ENCODE results near the gene MAGI2.

The MAGI2 gene

DNA sequence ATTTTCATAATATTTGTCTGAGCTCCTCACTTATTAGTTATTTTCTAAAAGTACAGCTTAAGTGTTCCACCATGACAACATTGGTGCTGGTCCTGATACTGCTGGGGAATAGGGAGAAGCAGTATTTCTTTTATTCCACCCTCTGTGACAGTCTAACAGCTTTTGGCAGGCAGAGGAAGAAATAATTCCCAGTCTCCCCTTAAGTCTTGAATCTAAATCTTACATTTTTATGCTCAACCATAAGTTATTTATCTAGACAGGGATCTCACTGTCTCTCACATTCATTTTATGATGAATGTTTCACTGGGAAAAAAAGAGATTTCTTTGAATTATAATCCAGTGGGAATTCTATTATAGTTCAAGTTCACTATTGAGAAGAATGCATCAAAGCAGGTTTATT lies 71.5 kb downstream of the MAGI2 start:
- no peak for DNase-seq (ENCODE audit: low read depth in 3 of 3, low spot score in 1 of 3)

DNA sequence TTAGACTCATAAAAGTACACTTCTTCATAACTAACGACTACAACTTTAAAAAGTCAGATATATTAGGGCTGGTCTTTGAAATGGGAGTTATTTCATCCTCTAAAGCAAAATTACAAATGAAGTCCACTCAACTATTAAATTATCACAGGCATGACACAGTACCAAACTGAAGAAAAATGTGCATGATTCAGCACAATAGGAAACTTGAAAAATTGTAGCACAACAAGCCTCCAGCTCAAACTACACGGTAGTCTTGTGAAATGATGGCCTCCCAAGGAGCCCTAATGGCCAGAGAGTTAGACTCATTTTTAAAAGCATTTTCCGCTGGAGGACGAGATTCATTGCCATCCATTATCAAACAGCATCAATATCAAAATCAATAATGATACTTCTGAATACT lies 76.4 kb downstream of the MAGI2 start:
- DNase-seq (ENCODE audit: low read depth in 3 of 3, low spot score in 1 of 3), result no peak

DNA sequence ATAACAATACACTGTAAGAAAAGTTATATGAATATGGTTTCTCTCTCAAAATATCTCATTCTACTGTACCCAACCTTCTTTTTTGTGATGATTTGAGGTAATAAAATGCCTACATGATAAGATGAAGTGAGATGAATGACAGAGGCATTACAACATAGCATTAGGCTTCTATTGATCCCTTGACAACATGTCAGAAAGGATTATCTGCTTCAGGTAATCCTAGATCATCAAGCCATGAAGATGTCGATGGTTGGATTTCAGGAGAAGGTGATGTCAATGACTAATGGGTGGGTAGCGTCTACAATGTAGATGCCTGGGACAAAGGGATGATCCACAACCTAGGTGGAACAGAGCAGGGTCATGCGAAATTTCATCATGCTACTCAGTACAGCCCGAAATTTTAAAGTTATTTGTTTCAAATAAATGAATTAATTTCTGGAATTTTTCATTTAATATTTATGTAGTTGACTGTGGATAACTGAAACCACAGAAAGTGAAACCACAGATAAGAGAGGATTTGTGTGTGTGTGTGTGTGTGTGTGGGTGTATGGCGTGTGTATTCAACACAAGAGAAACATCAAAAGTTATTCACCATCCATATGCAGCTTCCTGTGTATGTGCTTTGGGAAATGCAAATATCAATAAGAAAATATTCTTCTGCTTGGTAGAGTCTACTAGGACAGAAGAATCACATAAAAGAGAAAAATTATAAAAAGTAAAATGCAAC lies 77.0 kb downstream of the MAGI2 start:
- DNase-seq (ENCODE audit: low read depth in 3 of 3, low spot score in 1 of 3), result no peak

DNA sequence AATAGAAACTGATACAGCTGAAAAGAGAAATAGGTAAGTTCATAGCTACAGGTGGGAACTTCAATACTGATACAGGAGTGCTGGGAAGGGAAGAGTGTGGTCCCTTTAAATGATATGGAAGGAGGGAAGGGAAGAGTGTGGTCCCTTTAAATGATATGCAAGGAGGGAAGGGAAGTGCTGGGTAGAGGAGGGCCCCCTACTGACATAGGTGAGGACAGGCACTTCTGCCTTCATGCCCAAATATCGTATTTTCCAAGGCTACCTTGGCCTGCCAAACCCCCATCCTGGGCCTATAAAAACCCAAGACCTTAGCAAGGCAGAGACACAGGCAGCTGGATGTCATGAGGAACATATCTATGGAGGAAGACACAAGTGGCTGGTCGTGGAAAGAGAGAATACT lies 92.3 kb downstream of the MAGI2 start:
- no peak for DNase-seq (ENCODE audit: low read depth in 3 of 3, low spot score in 1 of 3)

DNA sequence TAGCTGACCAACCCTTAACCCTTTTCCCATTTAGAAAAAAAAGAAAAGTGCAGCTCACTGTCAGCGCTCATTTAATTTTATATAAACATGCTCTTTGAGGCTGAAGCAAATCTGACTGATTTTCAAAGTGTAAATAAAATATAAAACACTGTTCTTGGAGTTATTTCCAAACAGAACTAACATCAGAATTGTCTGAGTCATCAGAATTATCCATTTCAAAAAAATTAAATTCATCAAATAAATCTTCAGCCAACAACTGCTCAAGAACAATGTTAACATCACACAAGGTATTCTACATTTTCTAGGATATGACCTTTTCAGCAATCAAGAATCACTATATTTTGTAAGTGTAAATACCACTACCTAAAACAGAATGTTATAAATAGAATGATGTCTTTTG lies 93.6 kb downstream of the MAGI2 start:
- DNase-seq (ENCODE audit: low read depth in 3 of 3, low spot score in 1 of 3), result no peak

DNA sequence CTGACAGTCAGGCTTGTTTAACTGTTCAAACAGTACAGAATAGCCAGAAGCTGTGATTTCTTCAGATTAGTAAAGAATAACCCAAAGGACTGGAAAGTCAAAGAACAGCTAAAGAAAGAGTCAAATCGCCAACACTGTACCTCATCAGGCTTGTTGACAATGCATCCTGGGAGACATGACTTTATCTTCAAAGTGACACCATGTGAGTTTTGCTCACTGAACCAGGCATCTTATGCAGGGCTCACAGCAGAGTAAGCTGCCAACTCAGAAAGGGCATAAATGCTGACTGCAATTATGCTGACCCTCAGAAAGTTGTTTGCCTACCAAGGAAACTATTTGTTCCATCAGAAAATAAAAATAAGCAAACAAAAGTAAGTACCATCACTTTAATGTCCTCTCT lies 96.4 kb downstream of the MAGI2 start:
- no peak for DNase-seq (ENCODE audit: low read depth in 3 of 3, low spot score in 1 of 3)

DNA sequence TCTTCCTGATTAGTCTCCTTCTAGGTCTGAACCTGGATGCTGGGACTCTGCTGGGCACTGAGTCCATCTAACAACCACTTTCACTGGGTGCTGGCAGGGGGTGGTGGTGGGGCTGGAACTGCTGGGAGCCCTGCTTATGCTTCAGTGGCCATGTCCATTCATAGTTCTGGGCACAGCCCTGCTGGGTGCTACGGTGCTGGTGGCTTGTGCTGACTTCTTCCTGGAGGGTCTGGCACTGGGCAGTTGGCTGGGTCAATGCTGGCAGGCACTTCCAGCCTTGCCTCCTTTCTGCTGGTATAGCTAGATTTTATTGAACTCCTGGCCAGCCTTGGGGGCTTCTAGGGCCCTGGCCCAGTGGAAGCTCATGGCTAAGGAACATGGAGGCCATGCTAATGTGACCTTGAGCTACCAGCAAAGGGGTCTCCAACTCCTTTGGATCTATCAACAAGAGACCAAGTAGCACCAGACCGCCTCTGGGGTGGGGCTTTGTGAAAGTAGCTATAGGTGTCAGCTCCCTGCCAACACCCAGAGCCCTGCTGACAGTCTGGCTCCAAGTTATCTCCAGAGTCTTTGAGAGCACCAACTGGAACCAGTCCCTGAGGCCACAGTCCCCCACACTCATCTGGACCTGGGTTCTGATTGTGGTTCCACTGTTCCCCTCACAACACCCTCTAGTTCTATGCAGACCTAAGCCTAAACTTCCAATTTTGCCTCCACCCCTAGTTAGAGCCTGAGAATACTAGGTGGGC lies 99.6 kb downstream of the MAGI2 start:
- no peak for DNase-seq (ENCODE audit: low read depth in 3 of 3, low spot score in 1 of 3)

DNA sequence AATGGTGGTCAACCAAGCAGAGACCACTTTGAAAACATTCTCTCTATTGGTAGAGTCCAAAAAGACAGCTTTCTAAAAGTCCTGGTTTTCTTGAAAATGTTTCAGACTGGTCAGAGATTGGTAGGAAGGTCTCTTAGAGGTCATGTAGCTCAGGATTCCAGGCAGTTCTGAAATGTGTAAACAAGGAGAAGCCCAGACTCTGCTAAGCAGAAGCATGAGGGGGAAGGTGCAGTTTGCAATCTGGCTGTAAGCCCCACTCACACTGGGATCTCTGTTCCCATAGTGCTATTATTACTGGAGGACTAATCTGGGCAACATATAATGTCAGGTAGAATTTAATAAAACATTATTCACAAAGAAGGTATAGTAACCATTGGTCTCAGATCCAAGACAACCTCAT lies 101.1 kb downstream of the MAGI2 start:
- DNase-seq (ENCODE audit: low read depth in 3 of 3, low spot score in 1 of 3), result no peak

DNA sequence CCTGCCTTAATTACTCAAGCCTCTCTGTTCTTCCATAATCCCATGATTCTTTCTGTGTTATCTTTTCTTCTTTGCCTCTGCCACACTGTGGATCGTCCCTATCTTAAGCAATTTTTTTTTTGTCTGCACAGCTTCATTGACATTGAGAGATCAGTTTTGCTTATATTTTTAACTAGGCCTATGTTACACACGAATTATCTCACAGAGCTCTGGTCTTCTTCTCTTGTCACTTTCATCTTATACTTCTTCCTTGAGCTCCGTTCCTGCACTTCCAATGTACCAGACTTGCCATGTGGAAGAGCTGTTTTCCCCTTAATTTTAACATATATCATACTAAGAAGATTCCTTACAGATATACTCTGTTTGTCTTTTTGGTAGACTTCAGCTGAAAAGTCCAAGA lies 106.1 kb downstream of the MAGI2 start:
- DNase-seq (ENCODE audit: low read depth in 3 of 3, low spot score in 1 of 3), result no peak

DNA sequence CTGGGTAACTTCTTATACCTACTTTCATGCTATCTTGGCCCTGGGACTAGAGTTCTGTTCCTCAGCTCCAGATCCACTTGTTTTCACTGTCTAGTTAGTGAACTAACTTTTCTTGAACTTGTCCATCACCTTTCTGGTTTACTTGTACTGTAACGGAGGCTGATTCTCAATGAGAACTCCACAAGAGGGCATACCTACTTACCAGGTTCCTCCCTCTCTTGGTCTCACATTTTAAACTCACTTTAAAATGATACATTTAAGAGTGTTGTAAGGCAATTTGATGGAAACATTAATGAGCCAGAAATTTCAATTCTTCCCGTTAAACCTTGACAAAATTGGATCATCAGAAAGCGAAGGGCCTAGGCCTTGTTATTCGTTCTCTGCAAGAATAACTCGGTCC lies 111.6 kb downstream of the MAGI2 start:
- no peak for DNase-seq (ENCODE audit: low read depth in 3 of 3, low spot score in 1 of 3)

DNA sequence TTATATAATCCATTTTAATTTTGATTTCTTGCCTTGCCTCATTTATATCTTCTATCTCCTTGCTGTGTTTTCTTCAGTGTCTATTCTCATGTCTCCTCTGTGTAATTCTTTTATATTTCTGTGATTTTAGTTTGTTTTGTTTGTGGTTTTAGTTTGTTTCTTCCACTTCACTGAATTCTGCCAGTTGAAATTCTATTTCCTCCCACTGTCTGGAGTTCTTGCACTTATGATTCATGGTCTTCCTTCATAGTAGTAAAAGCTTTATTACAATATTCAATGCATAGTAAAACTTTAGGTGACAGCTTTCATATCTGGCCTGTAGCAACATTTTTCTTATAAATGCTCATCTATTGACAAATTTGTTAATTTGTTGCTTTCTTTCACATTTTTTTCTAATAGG lies 113.3 kb downstream of the MAGI2 start:
- no peak for DNase-seq (ENCODE audit: low read depth in 3 of 3, low spot score in 1 of 3)

DNA sequence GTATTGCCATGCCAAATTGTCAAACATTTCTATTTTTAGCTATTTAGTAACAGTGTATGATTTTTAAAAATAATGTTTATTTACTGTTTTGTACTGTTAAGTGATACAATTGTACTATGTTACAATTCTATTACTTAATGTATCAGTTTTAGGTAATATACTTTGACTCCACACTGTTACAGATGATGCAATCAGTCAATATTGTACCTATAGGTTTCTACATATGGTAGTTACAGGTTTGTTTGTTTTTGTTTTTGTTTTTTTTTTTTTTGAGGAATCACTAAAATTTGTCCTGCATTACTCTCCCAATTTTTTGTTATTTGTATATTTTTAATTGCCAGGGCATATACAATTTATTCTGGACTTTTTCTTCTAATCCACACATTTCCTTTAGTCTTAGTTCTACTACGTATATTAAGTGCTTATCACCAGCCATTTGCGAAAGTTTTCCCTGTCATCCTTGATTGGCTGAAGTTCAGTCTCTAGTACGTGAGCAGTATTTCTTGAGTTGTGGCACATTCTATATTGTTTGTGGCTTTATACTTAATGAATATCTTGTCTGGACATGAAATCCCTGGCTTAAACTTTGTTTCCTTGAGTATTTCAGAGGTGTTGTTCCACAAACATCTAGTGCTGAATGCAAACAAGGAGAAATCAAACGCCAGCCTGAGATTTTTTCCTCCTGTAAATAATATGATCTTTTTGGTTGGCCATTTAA lies 114.1 kb downstream of the MAGI2 start:
- no peak for DNase-seq (ENCODE audit: low read depth in 3 of 3, low spot score in 1 of 3)

DNA sequence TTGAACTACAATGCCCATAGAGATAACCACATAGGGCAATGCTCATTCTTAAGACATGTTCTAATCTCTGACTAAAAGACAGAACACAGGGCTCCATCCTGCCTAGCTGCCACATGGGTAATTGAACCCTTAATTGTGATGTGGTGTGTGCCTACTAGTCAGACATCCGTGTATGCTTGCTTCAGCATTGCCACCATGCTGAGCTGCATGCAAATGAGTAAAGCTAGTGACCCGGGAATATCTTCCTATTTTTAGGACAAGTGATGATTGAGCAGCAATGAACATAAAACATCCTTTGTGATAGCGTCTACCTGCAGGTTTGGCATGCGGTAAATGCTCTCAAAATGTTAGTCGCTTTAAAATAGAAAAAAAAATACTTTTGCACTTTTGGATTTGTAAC lies 115.8 kb downstream of the MAGI2 start:
- no peak for DNase-seq (ENCODE audit: low read depth in 3 of 3, low spot score in 1 of 3)

DNA sequence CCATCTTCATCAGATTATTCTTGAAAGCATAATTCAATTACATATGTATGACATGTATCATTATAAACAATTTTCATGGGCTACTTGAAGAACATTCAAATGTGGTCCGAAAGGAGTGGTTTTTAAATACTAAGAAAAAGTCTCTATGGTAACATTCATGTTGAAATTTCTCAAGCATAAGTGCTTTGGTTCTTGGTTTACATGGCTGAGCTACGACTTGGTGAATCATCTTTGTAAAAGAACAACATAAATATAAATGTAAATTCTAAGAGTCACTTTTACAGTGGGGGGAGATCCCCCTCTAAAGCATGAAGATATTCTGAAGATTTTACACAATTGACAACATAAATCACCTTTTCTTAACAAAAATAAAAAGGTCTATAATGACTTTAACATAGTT lies 118.6 kb downstream of the MAGI2 start:
- no peak for DNase-seq (ENCODE audit: low read depth in 3 of 3, low spot score in 1 of 3)

DNA sequence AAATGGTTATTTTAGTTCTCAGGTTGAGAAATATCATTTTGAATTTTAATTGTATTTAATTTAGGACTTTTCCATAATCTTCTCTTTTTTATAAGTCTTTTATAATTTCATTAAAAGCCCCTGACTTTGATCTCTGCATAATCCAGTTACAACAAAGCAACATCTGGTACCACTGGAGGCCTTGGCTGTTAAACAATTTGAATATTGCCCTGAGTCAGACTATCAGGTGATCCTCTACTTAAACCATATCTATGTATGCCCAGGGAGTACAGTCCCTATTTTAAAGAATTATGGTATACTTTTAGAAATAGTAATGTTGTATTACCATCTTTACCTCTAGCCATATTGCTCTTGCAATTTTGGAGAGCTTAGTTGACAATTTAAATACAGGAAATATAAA lies 119.1 kb downstream of the MAGI2 start:
- no peak for DNase-seq (ENCODE audit: low read depth in 3 of 3, low spot score in 1 of 3)

DNA sequence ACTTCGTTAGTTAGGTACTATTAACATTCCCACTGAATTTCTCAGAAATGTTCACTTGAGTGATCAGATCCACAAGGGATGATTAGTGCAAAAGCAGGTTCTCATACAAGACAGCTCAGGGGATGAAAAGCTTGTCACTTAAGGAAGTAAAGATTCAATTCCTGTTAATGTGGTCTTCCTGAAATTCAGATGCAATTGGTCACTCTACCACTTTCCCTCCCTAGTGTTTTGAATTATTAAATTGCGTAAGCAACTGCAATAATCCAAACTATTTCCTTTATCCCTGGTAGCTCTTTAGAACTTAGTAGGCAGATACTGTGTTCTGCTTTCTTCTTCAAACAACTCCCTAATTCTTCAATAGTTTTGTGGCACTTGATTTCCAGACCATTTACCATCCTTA lies 121.4 kb downstream of the MAGI2 start:
- no peak for DNase-seq (ENCODE audit: low read depth in 3 of 3, low spot score in 1 of 3)

DNA sequence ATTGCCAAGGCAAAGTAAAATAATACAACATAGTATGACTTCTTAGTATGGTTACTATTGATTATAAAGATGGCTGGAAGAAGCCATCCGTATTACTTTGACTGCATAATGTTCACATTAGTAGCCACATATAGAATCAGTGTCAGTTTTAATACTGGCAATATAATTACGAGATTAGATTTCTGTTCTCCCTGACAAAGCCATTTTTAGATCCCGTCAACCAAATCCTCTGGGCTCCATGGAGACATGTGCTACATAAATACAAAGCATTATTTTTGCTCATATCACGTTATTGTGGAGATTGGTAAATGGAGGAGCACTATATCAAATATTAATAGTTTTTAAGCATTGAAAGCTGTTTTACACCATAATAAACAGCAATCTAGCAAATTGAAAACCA lies 124.0 kb downstream of the MAGI2 start:
- DNase-seq (ENCODE audit: low read depth in 3 of 3, low spot score in 1 of 3), result no peak

DNA sequence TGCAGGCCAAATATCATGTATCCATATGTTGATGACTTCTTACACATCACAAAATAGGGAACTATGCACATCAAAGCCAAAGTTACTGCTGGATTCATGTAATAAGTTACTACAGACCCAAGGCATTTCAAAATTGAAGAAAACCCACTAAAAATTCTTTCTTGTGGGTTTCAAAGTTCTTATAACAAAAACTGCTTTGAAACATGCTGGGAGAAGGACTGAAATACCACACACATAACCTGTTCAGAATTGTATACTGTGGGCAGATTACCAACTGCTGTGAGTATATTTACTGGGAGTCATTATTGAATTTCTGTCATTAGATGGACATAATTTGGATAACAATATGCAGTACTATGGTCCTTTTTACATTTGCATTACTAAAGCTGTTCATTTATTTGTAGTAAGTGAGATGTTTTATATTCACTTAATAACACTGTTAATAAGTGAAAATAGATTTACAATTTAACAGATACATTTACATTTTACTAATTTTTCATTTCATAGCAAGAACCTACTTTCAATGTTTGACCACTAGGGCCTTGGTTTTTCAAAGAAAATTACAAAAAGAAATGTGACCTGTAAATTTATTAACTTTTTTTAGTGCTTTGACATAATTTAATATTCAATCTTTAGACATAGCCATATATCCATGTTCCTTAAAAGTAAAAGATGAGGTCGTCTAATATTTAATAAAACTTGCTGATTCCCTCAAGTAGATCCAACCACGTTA lies 132.6 kb downstream of the MAGI2 start:
- no peak for DNase-seq (ENCODE audit: low read depth in 3 of 3, low spot score in 1 of 3)

DNA sequence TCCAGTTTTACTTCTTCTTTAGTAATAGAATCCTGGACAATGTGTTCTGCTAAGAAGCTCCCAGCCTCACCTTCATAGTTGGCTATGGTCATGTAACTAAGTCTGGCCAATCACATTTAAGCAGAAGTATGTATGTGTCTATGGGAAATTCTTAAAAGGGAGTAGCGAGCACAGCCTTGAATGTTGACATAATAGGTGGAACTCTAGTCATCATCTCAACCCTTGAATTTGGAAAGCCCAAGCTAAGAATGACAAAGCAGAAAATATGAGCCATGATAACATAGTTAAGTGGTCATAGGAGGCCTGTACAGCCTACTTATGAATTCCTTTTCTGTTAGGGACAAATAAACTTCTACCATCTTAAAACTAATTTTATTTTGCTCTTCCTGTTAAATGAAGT lies 134.1 kb downstream of the MAGI2 start:
- no peak for DNase-seq (ENCODE audit: low read depth in 3 of 3, low spot score in 1 of 3)

DNA sequence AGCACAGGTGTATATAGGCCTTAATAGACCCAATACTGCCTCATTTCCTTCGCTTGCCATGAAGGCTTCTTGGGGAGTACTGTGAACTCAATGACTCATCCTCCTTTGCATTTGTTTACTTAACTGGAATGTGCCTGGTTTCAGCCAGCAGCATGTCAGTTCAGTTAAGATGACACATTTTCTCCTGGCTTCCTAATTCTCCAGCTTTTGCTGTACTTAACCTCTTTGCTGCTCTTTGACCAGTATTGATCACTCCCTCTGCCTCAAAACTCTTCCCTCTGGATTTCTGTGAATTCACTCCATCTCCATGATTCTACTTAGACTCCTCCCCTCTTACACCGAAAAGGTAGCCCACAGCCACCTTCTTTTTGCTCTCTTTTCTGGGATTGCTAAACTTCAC lies 135.7 kb downstream of the MAGI2 start:
- DNase-seq (ENCODE audit: low read depth in 3 of 3, low spot score in 1 of 3), result no peak

DNA sequence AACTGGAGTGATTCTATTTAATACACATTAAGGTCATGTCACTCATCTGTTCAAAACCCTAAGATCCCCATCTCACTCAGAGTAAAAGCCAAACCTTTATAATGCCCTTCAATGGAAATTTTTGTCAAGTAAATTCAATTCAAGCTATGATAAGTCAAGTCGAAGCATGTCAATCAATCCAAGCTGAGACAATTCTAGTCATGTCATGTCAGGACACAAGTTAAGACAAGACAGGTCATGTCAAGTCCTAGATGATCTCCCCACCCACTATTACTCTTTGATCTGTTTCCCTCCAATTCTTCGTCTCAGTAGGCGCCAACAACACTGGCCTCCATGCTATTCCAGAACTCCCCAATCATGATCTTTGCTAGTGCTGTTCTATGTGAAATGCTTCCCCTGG lies 141.4 kb downstream of the MAGI2 start:
- no peak for DNase-seq (ENCODE audit: low read depth in 3 of 3, low spot score in 1 of 3)

DNA sequence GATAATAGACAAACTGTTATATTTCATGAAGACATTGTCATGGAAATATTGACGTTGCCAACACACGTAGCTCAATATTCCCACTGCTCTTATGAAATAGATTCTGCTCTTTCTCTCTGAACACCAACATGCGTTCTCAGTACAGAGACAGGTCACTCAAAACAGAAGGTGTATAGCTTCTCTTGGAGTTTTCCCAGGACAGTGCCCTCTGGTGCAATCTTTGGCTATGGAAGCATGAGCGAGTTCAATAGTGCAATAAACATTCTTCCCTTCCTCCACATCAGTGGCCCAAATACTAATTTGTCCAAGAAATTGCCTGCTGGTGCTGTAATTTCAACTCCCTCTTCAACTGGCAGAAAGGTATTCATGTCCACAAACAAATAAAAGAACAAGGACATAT lies 145.3 kb downstream of the MAGI2 start:
- DNase-seq (ENCODE audit: low read depth in 3 of 3, low spot score in 1 of 3), result no peak

All from stimulated activated CD4-positive, alpha-beta T cell treated with anti-CD3 and anti-CD28 coated beads, TNF-alpha, amount 100 ng/mL, for 1 hour (primary cell).